HG02840 (cell line): Measurements from ENCODE around the gene GPX6.
"Not testable (repeated sequence)": the region's sequence is repeated elsewhere in the genome, so short reads cannot be mapped to it uniquely, and the experiment has no call there.

Experiments
- ATAC-seq: cut with Tn5 transposase; IDR thresholded peaks from one replicate; pipeline ENCODE4 v1.9.1; 2021; ENCODE audit warnings: mild to moderate bottlenecking, moderate library complexity, moderate number of reproducible peaks; ENCODE audit not compliant: unreplicated experiment, low FRiP score

The GPX6 gene

DNA sequence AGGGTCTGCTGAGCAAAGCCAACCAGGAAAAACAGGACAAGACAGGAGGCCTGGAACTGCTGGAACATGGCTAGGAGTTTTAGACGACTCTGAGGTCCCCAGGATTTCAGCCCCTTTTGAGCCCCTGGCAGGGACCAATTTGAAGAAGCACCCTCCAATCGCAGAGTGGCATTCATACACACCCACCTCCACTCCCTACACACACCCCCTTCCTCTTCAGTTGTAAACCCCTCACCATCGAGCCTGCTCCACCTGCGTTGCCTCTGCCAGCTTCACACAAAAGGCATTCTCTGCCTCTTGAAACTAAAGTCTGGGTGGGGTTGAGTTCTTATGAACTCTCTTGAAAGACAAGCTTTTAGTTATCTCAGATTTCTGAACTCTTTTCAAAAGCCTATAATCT lies at the start of gene GPX6:
GPX6 (minus strand) TSS at position 118 of the 400 bp plus-strand sequence; CDS start at position 68, 50 bp downstream.
- no peak for ATAC-seq

- no peak for ATAC-seq
Measured at GRCh38 chr6:28563430-28564095, 48.0 kb upstream of the GPX6 start.

GRCh38 chr6:28558629-28559028 lies 43.0 kb upstream of the GPX6 start:
- ATAC-seq: no peak

- ATAC-seq: no peak
Measured at GRCh38 chr6:28555136-28555535, 39.5 kb upstream of the GPX6 start.

GRCh38 chr6:28553986-28554881 lies 38.6 kb upstream of the GPX6 start:
- ATAC-seq: no peak

- no peak for ATAC-seq
Measured at GRCh38 chr6:28553384-28553985, 37.9 kb upstream of the GPX6 start.

- no peak for ATAC-seq
Measured at GRCh38 chr6:28551891-28552666, 36.5 kb upstream of the GPX6 start.

DNA sequence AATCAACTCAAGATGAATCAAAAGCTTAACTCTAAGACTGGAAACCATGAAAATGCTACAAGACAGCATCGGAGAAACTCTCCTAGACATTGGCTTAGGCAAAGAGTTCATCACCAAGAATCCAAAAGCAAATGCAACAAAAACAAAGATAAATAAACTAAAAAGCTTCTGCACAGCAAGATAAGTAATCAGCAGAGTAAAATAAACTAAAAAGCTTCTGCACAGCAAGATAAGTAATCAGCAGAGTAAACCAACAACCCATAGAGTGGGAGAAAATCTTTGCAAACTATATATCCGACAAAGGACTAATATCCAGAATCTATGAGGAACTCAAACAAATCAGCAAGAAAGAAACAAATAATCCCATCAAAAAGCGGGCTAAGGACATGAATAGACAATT lies 31.4 kb upstream of the GPX6 start:
- ATAC-seq: not testable (repeated sequence)

DNA sequence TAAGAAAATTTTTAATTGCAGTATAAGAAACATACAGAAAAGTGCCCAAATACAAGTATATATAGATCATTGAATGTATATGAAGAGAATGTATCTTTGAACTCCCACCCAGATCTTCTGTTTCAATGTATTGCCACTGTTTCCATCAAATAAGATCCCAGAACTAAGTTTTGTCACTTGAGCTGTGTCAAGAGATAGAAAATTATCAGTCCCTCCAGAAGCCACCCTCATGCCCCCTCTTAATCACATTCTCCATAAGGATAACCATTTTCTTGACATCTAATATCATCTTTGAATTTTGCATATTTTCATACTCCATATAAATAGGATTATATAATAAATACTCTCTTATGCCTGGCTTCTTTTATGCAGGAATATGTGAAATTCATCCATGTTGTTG lies 30.4 kb upstream of the GPX6 start:
- ATAC-seq: no peak

GRCh38 chr6:28543651-28544610 lies 28.3 kb upstream of the GPX6 start:
- ATAC-seq: no peak

DNA sequence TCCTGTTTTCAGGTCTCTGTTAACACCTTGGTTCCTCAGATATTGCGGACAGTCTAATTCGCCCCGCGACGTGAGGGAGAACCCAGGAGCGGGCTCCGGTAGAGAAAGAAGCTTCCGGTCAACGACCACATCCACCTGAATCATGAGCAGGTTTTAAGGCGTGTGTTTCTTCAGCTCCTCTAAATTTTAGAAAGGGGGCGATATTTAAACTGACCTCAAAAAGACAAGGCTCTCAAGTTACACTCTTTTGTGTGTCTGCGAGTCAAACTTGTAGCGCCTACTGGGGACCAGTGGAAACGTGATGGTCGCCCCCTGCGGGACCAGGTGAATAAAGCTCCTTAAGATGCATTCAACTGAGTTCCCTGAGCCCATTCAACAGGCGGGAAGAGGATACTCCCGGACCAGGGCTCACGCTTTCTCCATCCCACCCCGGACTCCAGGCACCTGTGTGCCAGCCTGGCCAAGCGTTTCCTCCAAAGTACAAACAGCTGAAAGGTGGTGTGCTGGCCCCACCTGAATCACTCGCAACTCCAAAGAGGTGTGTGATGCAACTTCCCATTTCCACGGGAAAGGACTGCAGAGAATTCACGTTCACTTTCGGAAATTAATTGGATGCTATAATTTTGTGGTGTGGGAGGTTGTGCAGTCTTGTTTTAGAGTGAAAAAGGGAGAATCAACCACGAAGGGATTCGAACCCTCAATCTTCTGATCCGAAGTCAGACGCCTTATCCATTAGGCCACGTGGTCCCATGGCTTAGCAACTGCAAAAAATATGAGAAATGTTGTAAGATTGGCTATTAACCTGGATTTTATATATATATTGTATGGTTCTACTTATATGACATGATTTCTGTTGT lies 27.1 kb upstream of the GPX6 start:
- ATAC-seq: no peak

DNA sequence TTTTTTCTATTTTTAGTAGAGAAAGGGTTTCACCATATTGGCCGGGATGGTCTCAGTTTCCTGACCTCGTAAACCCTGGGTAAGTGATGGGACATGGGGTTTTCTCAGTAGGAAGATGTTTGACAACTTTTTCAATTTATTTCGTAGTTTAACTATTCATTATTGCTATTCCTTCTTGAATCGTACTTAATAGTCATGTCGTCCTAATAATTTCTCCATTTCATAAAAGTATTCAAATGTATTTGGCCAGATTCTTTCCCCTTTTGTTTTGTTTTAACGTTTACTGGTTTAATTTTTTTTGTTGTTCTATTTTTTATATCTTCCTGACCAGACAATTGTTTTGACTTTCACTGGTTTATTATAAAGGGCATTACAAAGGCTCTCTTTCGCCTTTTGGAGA lies 26.4 kb upstream of the GPX6 start:
- ATAC-seq: no peak

- ATAC-seq: no peak
Measured at GRCh38 chr6:28537509-28538140, 22.0 kb upstream of the GPX6 start.

DNA sequence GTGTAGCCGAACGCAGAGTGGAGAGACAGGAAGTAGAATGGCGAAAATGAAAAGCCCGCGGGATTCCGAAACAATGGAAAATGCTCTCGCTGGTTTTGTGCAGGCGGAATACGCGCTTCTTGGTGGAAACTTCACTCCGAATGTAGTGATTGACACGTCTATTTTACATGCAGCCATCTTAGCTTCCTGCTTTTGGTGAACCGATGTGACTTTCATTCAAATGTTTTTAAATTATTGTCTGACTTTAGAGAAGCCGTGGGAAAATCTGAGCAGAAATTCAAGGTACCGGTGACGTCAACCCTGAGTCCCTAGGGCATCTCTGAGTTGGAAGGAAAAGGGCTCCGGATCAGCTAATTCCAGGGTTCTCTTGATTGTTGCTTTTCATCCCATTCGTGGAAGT lies 21.5 kb upstream of the GPX6 start:
- no peak for ATAC-seq

DNA sequence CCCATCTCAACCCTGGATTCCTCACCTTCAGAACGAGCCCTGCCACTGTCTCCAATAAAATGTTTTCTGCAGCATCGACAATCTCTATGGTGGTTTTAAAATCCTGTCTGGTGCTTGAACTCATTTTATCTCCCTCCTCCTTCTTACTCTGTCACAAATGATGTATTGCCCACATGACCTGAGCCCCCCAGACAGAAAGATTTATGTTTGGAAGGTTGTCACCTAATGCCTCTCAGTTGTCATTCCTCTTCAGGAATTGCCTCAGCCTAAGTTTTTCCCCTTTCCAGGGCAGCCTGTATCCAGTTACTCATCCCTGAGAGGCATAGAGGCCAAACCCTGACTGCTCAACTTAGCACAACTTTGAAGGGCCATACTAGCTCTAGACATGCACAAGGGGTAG lies 19.3 kb upstream of the GPX6 start:
- ATAC-seq: no peak

GRCh38 chr6:28534306-28534705 lies 18.7 kb upstream of the GPX6 start:
- no peak for ATAC-seq

GRCh38 chr6:28531479-28532128 lies 16.0 kb upstream of the GPX6 start:
- no peak for ATAC-seq

GRCh38 chr6:28530777-28531176 lies 15.2 kb upstream of the GPX6 start:
- ATAC-seq: no peak
